Femur (tissue), 1 donor: ENCODE data around the gene FAXDC2.

Experiments used
- DNase-seq: peaks from one replicate; pipeline ENCODE4 v3.0.0-alpha.2; 2017

FAXDC2 gene

DNA sequence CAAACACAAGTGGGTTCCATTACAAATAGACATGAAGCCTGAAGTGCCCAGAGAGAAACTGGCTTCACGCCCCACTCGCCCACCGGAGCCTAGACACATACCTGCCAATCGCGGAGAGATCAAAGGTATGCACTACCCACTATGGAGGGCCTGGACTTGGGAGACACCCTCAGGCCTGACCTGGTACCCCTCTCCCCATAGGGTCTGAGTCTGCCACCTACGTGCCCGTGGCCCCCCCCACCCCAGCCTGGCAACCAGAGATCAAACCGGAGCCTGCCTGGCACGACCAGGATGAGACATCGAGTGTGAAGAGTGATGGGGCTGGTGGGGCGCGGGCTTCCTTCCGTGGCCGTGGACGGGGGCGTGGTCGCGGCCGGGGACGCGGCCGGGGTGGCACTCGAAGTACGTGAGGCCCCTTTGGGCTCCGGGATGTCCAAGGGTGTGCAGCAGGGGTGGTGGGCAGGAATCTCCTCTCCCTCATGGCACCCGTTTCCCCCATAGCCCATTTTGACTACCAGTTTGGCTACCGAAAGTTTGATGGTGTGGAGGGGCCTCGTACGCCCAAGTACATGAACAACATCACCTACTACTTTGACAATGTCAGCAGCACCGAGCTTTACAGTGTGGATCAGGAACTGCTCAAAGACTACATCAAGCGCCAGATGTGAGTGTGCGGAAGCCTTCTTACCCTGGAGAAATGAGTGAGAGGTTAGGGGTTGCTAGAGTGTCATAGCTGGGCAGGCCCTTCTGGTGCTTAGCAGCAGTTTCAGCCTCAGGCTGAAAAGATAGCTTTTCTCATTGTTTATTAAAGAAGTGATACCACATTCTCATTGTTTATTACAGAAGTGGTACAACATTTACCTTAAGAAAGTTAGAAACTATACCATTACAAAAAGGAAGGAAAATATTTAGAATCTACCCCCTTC, 56.5 kb downstream of the FAXDC2 start:
- DNase-seq, result no peak

DNA sequence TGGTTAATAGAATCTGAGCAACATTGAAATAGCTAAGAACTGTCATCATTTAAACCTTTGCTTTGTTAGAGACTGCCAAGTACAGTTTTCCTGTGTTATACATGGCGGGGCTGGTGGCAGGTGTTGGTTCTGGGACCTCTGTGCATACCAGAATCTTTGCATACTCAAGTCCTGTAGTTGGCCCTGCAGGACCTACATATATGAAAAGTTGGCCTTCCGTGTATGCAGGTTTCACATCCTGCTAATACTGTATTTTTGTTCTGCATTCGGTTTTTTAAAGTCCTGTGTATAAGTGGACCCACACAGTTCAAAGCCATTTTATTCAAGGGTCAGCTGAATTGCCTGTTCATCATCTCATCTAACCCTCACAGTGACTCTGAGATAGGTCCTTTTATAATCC, 58.9 kb downstream of the FAXDC2 start:
- no peak for DNase-seq

DNA sequence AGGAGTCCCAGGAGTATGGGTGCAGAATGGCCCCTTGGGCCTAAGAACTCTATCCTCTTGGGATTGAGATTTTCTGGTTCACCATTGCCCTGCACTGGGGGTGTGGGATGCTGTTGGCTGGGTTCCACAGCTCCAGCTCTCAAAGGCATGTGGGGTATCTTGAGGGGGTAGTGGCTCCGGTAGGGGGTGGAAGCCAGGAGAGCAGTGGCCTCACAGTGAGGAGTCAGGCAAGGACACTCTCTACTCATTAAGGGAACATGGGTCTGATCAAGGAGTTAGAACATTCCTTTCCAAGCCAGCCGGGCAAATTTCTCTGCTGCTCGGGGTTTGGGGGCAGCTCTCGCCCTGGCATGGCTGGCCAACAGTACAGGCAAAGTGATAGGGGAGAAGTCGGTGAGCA, 62.2 kb downstream of the FAXDC2 start:
- no peak for DNase-seq

DNA sequence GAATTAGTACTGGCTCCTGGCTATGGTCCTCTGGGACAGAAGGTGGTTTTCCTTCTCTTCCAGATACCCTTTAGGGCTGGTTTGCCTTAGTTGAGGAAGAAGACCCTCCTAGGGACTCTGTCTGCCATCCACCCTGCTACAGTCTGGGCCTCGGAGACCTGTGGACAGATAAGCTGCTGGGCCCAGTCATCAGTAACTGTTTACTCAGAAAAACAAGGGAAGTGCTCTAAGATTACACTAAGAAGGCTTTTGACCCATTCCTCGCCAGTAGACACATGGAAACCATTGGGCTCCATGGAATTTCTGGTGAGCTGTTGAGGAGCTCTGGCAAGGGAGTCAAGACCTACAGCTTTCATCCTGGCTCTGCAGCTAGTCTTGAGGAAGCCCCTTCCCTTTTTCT, 64.0 kb downstream of the FAXDC2 start:
- DNase-seq, result no peak

DNA sequence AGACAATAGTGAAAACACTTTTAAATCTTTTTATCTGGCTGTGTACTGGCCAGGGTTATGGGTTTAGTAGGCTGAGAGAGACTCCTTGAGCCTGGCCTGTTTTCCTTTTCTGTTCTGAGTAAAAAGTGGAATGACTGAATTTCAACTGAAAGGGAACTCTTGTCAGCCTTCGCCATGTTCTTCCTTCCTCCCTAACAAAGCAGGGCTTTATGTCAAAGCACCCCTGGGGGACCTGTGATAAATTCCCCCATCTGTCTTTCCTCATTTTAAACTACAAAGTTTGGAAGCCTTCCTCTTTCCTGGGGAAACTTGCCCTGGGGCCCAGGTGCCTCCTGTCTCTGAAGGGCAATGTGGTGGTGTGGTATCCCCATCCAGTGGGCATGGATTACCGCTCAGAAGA, 65.5 kb downstream of the FAXDC2 start:
- no peak for DNase-seq

DNA sequence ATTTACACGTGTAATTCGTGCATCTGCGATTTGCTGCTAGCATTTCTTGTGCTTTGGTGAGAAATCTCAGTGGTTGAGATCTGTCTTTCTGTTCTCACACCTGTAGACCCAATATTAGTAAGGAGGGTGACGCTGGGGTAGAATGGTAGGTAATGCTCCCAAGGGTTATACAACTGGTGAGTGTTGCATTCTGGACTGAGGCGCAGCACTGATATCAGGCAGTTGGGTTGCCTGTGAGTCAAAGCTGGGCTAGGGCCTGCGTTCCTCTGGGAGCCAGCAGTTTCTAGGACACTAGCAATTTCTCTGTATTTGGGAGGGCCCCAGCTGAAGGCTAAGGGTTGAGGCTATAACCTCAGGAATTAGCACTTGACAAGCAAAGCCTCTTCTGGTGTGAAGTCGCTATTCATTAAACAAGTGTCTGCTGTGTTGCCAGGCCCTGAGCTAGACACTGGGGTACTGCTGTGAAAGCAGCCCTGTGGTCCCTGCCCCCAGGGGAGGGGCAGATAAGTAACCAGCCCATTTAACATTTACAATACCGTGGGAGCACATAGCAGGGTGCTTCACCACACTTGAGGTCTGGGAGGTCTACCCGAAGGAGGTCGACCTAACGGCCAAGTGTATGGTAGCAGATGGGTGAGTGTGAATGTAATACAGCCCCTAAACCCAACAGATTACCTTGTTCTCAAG, 66.5 kb downstream of the FAXDC2 start:
- no peak for DNase-seq

DNA sequence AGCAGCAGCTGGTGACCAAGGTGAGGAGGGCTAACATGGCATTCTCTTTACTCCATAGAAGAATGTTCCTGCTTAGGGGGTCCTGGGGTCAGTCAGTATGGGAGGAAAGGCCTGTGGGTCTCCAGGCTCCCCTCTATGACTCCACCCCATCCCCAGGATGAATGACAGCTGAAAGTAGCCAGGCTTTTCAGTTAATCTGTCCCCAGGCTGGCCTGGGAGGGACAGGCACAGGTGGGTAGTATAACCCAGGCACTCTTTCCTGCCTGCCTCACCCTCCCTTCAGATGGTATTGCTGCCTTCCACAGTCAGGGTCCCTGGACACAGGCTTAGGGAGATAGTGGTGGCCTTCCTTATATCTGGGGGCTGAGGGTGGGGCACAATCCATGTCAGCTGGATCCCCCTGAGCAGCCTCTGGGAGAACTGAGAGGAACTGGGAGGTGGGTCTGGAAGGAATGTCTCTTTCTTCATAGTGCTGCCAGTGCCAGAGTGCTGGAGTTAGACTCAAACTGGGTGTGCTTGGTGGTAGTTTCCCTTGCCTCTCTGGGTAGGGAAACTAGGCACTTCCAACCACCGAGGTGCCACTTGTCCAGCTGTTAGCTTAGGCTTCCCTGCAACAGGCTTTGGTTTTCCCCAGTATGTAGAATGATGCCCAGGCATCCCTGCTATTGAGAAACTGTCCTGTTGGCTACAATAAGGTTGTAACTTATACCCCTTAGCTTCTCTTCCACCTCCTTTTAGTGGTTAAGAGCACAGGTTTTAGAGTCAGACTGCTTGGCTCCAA, 67.4 kb downstream of the FAXDC2 start:
- DNase-seq, result no peak

DNA sequence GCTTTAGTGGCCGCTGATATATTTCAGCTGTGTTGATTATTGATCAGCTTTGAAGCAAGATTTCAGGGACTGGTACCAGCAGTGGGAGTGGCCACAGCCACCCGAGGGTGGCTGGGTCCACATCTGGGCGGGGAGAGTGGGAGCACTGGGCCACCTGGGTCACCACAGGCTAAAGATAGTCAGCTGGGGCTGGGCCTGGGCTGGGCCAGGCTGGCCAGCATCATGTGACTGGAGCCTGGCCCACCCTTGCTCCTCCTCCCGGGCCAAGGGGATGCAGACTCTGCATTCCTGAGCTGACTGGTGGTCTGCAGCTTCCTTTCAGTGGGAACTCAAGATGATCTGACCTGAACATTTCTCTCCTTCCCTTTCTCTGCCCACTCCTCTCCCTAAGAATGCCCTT, 68.1 kb downstream of the FAXDC2 start:
- no peak for DNase-seq

DNA sequence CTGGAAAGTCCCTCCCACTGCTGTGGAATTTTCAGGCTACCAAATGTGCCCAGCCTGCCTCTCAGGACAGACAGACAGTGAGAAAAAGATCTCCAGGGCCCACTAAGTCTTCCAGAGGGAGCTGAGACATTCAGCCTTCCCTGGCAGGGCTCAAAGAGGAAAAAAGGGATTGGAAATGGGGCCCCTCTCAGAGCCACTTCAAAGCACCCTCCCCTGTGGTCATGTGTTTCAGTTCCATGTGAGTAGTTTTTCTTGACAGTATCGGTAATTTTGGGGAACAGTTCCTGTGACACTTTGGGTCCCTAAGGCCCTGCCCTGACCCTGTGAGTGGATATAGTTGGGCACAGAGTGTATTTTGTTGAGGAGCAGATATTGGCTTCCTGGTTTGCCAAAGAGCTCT, 70.3 kb downstream of the FAXDC2 start:
- no peak for DNase-seq

DNA sequence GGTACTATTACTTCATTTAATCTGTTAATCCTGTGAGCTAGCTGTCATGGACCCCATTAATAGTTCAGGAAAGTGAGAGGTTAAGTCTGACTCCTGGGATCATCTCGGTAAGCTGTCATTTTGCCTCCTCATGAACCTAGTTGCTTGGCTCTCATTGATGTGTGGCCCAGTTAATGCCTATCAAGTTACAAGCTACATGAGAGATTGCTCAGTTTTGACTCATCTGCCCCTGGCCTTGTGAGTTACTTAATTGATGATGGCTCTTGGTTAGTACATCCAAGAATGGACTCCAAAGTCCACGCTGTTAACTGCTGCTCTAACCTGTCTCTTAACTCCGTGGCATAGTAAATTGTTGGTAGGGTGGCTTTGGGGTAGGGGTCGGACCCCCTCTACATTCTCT, 71.3 kb downstream of the FAXDC2 start:
- DNase-seq, result no peak

DNA sequence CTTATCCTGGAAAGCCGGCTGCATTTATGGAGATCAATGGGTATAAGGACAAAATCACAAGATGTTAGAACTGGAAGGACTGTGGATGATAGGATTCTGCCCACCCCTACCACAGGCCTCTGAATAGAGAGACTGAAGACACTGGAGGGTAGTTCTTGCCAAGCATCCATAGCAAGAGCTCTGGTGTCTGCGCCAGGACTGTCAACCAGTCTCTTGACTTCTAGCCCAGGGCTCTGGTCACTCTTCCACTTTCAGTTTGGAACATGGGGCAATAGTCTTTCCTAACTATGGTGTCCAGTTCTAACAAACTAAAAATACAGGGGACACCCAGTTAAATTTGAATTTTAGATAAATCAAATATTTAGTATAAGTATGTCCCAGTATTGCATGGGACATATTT, 71.9 kb downstream of the FAXDC2 start:
- DNase-seq, result no peak

DNA sequence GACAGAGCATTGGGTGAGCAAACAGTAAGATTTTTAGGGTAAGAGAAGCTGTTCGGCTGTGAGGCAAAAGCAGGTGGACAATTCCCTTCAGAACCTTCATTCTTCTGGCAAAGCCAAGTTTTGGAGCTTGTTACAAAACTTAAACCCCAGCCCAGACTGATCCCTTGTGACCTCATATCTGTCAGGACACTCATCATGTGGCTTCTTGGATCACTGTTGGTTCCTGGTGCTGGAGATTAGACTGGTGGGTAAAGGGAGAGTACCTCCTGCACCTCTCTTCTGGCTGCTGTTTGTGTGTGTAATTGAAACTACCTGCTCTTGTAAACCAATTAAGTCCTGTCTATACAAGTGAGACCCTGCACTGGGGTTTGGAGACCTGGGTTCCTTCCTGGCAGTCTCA, 74.2 kb downstream of the FAXDC2 start:
- no peak for DNase-seq

DNA sequence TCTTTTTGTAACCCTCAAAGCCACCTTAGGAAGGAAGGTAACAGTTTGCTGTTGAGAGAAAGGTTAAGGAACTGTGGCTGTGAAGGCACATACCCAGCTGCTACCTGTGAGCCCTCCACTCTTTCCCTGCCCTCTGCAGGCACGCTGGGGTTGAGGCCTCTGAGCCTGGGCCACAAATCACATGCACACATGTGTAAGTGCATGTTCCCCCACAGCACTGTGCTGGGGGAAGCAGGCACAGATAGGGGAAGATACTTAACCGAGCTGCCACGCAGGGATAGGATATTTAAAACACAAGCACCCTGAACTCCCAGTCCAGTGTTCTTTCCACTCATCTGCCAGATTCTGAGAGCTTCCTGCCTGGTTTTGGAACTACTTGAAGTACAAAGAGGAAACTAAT, 77.1 kb downstream of the FAXDC2 start:
- no peak for DNase-seq

DNA sequence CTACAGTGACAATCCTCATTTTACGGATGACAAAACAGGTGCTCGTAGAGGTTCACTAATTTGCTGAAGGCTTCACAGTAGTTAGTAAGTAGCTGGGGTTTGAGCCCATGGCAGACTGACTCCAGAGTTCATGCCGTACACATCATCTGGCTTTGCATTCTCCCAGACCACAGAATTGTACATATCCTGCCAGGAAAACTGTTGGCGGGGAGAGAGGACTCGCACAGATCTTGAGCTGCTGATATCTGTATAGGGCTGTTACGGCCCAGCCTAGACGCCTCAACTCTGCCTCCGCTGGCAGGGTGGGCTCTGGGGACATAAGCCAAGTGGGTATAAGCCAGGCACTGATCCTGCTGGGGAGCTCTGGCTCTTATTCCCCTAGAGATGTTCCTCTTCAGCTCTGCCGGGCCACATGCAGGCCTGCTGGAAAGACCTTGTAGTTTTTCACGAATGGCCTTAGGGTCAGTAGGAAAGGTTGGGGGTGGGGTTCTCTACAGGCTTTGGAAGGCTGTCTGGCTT, 79.0 kb downstream of the FAXDC2 start:
- peak; percentile 85 for DNase-seq

DNA sequence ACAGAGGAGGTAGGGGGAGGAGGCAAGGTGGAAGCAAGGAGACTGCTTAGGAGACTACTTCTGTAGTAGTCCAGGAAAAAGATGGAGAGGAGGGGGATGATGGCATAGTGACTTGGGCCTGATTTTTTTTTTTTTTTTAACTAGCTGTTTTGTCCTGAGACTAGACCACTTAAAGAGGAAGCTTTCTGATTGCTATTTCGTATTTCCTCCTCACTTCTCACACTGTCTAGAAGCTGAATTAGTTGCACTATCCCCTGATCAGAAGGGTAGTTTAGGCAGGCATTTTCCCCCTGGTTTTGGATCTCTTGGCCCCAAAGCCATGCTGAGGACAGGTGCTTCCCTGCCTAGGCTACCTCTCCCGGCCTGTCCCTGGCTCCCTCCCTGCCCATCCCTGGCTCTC, 80.3 kb downstream of the FAXDC2 start:
- no peak for DNase-seq
